ENCODE results near the gene CDC16. TPM values are rescaled to one million over a fixed set of nuclear protein-coding genes. Genes with fewer than 3 reads are reported as not detected.

Gene CDC16
- total RNA-seq, 1 experiment from 2014 or later = 61.1 TPM

DNA sequence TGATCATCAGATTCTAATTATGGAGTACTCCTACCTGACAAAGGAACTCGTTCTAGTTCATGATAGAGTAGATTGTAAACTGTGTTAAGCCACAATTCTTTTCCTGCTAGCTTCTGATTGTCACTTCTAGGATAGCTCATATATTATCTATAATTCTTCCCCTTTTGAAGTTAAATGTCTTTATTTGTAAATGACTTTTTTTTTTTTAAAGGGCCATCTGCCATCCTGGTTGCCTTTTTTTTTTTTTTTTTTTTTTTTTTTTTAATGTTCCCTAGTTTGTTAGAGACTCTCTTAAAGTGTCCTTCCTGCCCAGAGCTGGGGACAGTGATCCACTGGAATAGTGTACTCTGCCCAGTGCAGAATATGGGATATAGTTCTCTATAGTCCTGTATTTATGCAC, 83.9 kb downstream of the CDC16 start:
- TF ChIP-seq CTCF (conservative IDR thresholded peaks at IDR 0.05; ENCODE audit: low read depth, low read length) (no peak), EZH2 (IDR thresholded peaks at IDR 0.05; ENCODE audit: borderline replicate concordance, low read depth, low read length, poor library complexity, severe bottlenecking) (no peak)

DNA sequence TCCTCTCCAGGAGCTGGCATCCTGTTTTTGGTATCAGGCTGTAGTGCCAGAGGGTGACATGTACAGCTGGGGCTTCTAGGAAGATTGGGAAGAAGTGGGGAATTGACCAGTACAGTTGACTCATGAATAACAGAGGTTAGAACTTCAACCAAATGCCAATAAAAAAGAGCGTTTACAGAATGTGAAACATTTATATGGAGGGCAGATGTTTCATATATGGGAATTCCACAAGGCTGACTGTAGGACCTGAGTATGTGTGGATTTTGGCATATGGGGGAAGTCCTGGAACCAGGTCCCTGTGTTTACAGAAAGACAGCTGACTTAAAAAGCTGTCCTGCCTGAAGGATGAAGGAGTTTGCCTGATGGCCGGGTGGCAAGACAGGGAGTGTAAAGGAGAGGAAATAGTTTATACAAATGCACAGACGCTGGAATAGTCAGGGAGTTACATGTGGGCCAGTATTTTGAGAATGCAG, 84.8 kb downstream of the CDC16 start:
- Histone ChIP-seq H3K27ac (ENCODE audit: low read depth, low read length, poor library complexity, severe bottlenecking) (no peak overlapping the region), H3K36me3 (ENCODE audit: insufficient read depth, low read length, poor library complexity, severe bottlenecking) (peaks cover 46% of the 10 kb centered on the region), H3K4me1 (ENCODE audit: insufficient read depth, low read length, poor library complexity, severe bottlenecking) (no peaks in the 10 kb centered on the region), H3K4me3 (ENCODE audit: low read depth, low read length, poor library complexity, severe bottlenecking) (no peak overlapping the region), H3K9me3 (ENCODE audit: low read depth, low read length, poor library complexity, severe bottlenecking) (no peaks in the 10 kb centered on the region), H3K27me3 (replicated peaks; ENCODE audit: insufficient read depth, low read depth, low read length, poor library complexity) (no peaks in the 10 kb centered on the region)
- ChIA-PET CTCF (no interaction called here), POLR2A (ENCODE audit: low non-redundant PET) (no interaction called here)
- TF ChIP-seq EZH2 (IDR thresholded peaks at IDR 0.05; ENCODE audit: borderline replicate concordance, low read depth, low read length, poor library complexity, severe bottlenecking) = no peak
- no peak for TF ChIP-seq CTCF (conservative IDR thresholded peaks at IDR 0.05; ENCODE audit: low read depth, low read length)
- intact Hi-C loops (cut with micrococcal nuclease; ENCODE audit: unreplicated experiment) = no loop called here
- no TSS peak for BruUV-seq (replicated peaks)
- DNase-seq (ENCODE audit: low spot score) = no peak

More for the DNA sequence above, 83.9 kb downstream of the CDC16 start:
- Histone ChIP-seq H3K4me1 (ENCODE audit: insufficient read depth, low read length, poor library complexity, severe bottlenecking) (peaks cover 3% of the 10 kb centered on the region), H3K36me3 (ENCODE audit: insufficient read depth, low read length, poor library complexity, severe bottlenecking) (peaks cover 37% of the 10 kb centered on the region), H3K9me3 (ENCODE audit: low read depth, low read length, poor library complexity, severe bottlenecking) (no peaks in the 10 kb centered on the region), H3K4me3 (ENCODE audit: low read depth, low read length, poor library complexity, severe bottlenecking) (no peak overlapping the region), H3K27ac (ENCODE audit: low read depth, low read length, poor library complexity, severe bottlenecking) (no peak overlapping the region), H3K27me3 (replicated peaks; ENCODE audit: insufficient read depth, low read depth, low read length, poor library complexity) (no peaks in the 10 kb centered on the region)
- intact Hi-C loops (cut with micrococcal nuclease; ENCODE audit: unreplicated experiment) = no loop called here
- ChIA-PET POLR2A (ENCODE audit: low non-redundant PET) (no interaction called here), CTCF (interaction anchor here (0.7 kb wide), 1 partner anchor 702 kb away, joined by 8 read pairs; no protein-coding TSS in a partner anchor)
- no peak for DNase-seq (ENCODE audit: low spot score)
- BruUV-seq (replicated peaks) = no TSS peak

- CTCF ChIA-PET = no interaction called here
- intact Hi-C loops (cut with micrococcal nuclease; ENCODE audit: unreplicated experiment) = no loop called here
- no peaks in the 10 kb centered on the region for H3K4me1 ChIP-seq (ENCODE audit: insufficient read depth, low read length, poor library complexity, severe bottlenecking)
- H3K27ac ChIP-seq (ENCODE audit: low read depth, low read length, poor library complexity, severe bottlenecking) = no peak overlapping the region
- H3K36me3 ChIP-seq (ENCODE audit: insufficient read depth, low read length, poor library complexity, severe bottlenecking) = peaks cover 52% of the 10 kb centered on the region
- no peaks in the 10 kb centered on the region for H3K27me3 ChIP-seq (replicated peaks; ENCODE audit: insufficient read depth, low read depth, low read length, poor library complexity)
- H3K9me3 ChIP-seq (ENCODE audit: low read depth, low read length, poor library complexity, severe bottlenecking) = no peaks in the 10 kb centered on the region
- POLR2A ChIA-PET (ENCODE audit: low non-redundant PET) = no interaction called here
- DNase-seq (ENCODE audit: low spot score) = no peak
- TF ChIP-seq EZH2 (IDR thresholded peaks at IDR 0.05; ENCODE audit: borderline replicate concordance, low read depth, low read length, poor library complexity, severe bottlenecking) = no peak
- TF ChIP-seq CTCF (conservative IDR thresholded peaks at IDR 0.05; ENCODE audit: low read depth, low read length) = no peak
- no peak overlapping the region for H3K4me3 ChIP-seq (ENCODE audit: low read depth, low read length, poor library complexity, severe bottlenecking)
- no TSS peak for BruUV-seq (replicated peaks)
These were observed 85.4 kb downstream of the CDC16 start for GRCh38 chr13:114320065-114320464.

Data from A673 (cell line).